Fibroblast of mammary gland (primary cell): ENCODE data around the gene STX17.

Source experiments
- DNase-seq: peaks from one replicate; pipeline ENCODE4 v3.0.0-alpha.2; 2010; ENCODE audit warnings: low read depth
- H3K4me3 ChIP-seq: 2 replicates; pipeline ENCODE4 v1.5.1; 2011; ENCODE audit warnings: low read depth, mild to moderate bottlenecking, low read length, moderate library complexity; ENCODE audit not compliant: control insufficient read depth
- TF ChIP-seq, protein P1 (sequence below): conservative IDR thresholded peaks from 2 replicates; pipeline ENCODE4 v1.5.1; 2011; ENCODE audit warnings: low read depth, low read length, inconsistent platforms; ENCODE audit not compliant: control insufficient read depth, insufficient read depth

STX17 gene

DNA sequence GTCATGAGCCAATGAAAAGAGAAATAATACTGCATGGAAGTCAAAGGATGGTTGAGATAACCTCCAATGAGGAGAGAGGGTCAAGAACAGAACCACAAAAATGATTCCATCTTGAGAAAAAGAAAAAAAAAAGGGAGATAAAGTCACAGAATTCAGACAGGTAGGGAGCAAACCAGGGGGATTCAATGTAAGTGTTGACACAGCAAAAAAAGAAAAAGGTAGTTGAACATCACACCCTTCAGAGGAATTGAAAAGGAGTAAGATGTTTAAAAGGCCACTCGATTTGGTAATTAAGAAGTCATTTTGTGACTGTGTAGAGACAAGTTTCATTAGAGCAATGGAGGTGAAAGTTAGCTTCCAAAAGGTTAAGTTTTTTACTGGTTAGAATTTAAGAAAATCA, 113.1 kb downstream of the STX17 start:
- H3K4me3 ChIP-seq: no peak overlapping the region
- DNase-seq: no peak
- TF ChIP-seq, protein P1, sequence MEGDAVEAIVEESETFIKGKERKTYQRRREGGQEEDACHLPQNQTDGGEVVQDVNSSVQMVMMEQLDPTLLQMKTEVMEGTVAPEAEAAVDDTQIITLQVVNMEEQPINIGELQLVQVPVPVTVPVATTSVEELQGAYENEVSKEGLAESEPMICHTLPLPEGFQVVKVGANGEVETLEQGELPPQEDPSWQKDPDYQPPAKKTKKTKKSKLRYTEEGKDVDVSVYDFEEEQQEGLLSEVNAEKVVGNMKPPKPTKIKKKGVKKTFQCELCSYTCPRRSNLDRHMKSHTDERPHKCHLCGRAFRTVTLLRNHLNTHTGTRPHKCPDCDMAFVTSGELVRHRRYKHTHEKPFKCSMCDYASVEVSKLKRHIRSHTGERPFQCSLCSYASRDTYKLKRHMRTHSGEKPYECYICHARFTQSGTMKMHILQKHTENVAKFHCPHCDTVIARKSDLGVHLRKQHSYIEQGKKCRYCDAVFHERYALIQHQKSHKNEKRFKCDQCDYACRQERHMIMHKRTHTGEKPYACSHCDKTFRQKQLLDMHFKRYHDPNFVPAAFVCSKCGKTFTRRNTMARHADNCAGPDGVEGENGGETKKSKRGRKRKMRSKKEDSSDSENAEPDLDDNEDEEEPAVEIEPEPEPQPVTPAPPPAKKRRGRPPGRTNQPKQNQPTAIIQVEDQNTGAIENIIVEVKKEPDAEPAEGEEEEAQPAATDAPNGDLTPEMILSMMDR: no peak
